ENCODE data around the gene IGFL3. TPM values are rescaled to one million over a fixed set of nuclear protein-coding genes. Genes with fewer than 3 reads are reported as not detected.
"Not testable (repeated sequence)": the region's sequence is repeated elsewhere in the genome, so short reads cannot be mapped to it uniquely, and the experiment has no call there.

IGFL3 gene
- not detected for total RNA-seq

GRCh38 chr19:46124638-46125115 lies at the start of gene IGFL3:
Gene IGFL3 (minus strand): TSS chr19:46124688. CDS start chr19:46124649, 39 bp downstream.
- Histone ChIP-seq H3K4me1 (no peaks in the 10 kb centered on the region), H3K27ac (no peak within 1 kb of the TSS), H3K9me3 (no peaks in the 10 kb centered on the region), H3K4me3 (no peak within 1 kb of the TSS), H3K9ac (ENCODE audit: low read depth in 2 of 2, low read length in 2 of 2) (no peak within 1 kb of the TSS), H3K36me3 (no peaks in the 10 kb centered on the region), H3K27me3 (no peaks in the 10 kb centered on the region)
- no peak for TF ChIP-seq CTCF (IDR thresholded peaks at IDR 0.05)
- intact Hi-C loops (cut with DNase I), result no loop called here
- no peak for DNase-seq

- Histone ChIP-seq H3K4me1 (no peaks in the 10 kb centered on the region), H3K9me3 (no peaks in the 10 kb centered on the region), H3K36me3 (no peaks in the 10 kb centered on the region), H3K4me3 (no peak overlapping the region), H3K27me3 (no peaks in the 10 kb centered on the region), H3K9ac (ENCODE audit: low read depth in 2 of 2, low read length in 2 of 2) (no peak overlapping the region), H3K27ac (no peak overlapping the region)
- intact Hi-C loops (cut with DNase I), result no loop called here
- no peak for TF ChIP-seq CTCF (IDR thresholded peaks at IDR 0.05)
- DNase-seq, result no peak
Observed at GRCh38 chr19:46173886-46174480, 49.5 kb upstream of the IGFL3 start.

- Histone ChIP-seq H3K27me3 (no peaks in the 10 kb centered on the region), H3K4me3 (no peak overlapping the region), H3K27ac (no peak overlapping the region), H3K9me3 (no peaks in the 10 kb centered on the region), H3K9ac (ENCODE audit: low read depth in 2 of 2, low read length in 2 of 2) (no peak overlapping the region), H3K4me1 (peaks cover 3% of the 10 kb centered on the region), H3K36me3 (no peaks in the 10 kb centered on the region)
- TF ChIP-seq CTCF (IDR thresholded peaks at IDR 0.05), result no peak
- intact Hi-C loops (cut with DNase I), result no loop called here
- no peak for DNase-seq
Observed at GRCh38 chr19:46162731-46163130, 38.2 kb upstream of the IGFL3 start.

GRCh38 chr19:46161642-46162257 lies 37.3 kb upstream of the IGFL3 start:
- H3K9me3 ChIP-seq; H3K9ac ChIP-seq (ENCODE audit: low read depth in 2 of 2, low read length in 2 of 2); DNase-seq; intact Hi-C loops (cut with DNase I); H3K27me3 ChIP-seq; H3K4me3 ChIP-seq; H3K27ac ChIP-seq; H3K4me1 ChIP-seq; H3K36me3 ChIP-seq: not testable (repeated sequence)

GRCh38 chr19:46160233-46160775 lies 35.8 kb upstream of the IGFL3 start:
- intact Hi-C loops (cut with DNase I), result no loop called here
- Histone ChIP-seq H3K27ac (no peak overlapping the region), H3K4me3 (no peak overlapping the region), H3K27me3 (no peaks in the 10 kb centered on the region), H3K9ac (ENCODE audit: low read depth in 2 of 2, low read length in 2 of 2) (no peak overlapping the region), H3K36me3 (no peaks in the 10 kb centered on the region), H3K9me3 (no peaks in the 10 kb centered on the region), H3K4me1 (peaks cover 3% of the 10 kb centered on the region)
- TF ChIP-seq CTCF (IDR thresholded peaks at IDR 0.05), result no peak
- no peak for DNase-seq

All from colonic mucosa (tissue), 4 donors.